ENCODE measurements around the gene C10orf90. TPM values are rescaled to one million over a fixed set of nuclear protein-coding genes. Genes with fewer than 3 reads are reported as not detected.

Gene C10orf90
- polyA plus RNA-seq, 5 donors: 13.0 to 29.3 (median 16.3) TPM

GRCh38 chr10:126431816-126432215 lies 238.7 kb downstream of the C10orf90 start:
- DNase-seq: no peak

DNA sequence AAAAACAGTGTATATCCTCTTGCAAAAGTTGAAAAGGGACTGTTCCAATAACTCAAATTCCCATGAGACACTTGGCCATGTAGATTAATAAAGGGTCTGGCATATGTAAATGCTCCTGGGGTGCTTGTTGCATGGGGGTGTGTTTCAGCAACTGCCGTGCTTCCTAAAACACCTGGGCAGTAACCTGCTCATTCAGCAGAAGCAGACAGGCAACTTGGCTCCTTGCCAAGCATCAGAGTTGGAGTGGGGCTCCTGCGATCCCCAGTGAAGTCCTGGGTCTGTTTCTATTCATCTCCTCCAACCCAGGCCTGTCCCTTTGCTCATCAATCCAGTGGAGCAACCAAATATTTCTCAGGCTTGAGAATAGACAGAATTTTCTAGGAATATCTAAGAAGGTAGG lies 240.0 kb downstream of the C10orf90 start:
- no peak for DNase-seq

GRCh38 chr10:126429275-126429674 lies 241.2 kb downstream of the C10orf90 start:
- DNase-seq: no peak

GRCh38 chr10:126425489-126426065 lies 244.9 kb downstream of the C10orf90 start:
- DNase-seq: no peak

GRCh38 chr10:126425032-126425431 lies 245.5 kb downstream of the C10orf90 start:
- no peak for DNase-seq

- no peak for DNase-seq
These were observed 246.6 kb downstream of the C10orf90 start for GRCh38 chr10:126423732-126424491.

- no peak for DNase-seq
These were observed 247.9 kb downstream of the C10orf90 start for GRCh38 chr10:126422567-126422966.

DNA sequence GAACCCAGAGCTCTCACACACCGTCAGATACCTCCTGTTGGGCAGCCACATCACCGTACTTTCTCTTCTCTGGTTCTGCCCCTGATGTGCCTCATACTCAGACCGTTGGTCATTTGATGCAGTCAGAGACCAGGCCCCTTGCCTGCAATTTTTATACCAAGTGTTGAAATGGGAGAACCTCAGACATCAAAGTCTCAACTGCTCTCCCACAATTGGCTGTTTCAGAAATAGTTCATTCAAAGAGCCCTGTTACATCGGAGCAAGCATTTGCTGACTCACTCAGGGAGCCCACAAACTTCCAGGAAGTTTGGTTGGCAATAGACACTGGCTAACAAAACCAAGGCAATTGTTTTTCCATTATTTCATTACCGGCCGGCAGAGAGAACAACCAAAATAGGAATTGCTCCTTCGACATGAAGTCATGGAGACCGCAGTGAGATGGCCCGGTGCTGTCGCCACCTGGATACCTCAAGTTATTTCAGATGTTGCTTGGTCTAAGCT lies 248.7 kb downstream of the C10orf90 start:
- no peak for DNase-seq

DNA sequence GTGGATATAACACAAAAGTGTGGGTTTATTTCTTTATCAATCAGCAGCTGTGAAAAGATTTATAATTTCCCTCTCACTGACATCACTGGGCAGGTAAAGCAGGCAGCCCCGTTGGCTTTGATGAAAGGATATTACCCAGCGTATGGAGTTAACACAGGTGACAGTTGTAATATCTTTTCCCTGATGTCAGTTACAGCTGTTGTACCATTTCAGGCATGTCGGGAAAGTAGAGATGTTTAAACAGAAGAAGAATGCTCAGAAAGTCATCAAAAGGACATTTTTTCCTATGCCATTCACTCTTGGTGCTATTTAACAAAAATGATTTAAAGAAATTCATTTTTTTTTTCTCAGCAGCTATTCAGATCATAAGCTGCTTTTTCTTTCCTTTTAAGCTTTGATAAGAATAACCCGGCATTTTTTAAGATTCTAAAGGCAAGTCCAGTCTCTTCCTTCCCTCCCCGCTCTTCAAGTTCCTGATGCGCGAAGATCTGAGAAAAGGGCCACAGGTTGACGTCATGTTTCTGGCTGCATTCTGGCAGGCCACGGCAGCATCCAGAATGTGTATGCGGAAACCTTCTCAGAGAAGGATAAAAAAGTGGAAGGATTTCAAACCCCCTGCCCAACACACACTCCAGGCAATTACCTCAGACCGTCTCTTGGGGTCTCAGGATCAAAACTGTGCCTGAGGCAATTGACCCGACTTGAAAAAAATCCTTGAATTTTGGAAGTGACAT lies 249.8 kb downstream of the C10orf90 start:
- DNase-seq: no peak

DNA sequence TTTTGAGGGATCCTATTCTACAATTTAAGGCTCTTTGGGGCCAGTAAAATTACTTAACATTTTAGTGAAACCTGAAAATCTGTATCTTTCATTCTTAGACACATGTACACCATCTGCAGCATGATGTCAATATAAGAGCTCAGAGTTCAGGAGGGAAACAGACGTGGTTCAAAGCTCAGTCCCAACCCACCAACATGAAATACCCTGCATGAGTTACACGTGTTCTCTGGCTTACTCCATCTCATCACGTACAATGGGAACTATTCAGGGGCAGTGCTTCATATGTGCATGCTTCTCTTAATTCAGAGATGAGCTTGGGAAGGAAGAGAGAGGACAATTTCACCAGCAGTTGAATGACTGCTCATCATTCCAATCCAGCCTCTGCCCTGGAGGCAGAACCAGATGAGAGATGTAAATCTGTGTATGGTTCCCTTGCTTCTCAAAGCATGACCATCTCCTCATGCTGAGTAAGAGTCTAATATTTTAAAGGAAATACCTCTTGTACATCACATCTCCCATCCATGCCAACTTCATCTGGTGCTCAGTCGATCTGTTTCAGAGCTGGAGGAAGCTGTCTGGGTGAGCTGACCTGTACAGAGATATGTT lies 253.2 kb downstream of the C10orf90 start:
- DNase-seq: no peak

GRCh38 chr10:126409821-126410220 lies 260.7 kb downstream of the C10orf90 start:
- no peak for DNase-seq

GRCh38 chr10:126408953-126409641 lies 261.4 kb downstream of the C10orf90 start:
- no peak for DNase-seq

DNA sequence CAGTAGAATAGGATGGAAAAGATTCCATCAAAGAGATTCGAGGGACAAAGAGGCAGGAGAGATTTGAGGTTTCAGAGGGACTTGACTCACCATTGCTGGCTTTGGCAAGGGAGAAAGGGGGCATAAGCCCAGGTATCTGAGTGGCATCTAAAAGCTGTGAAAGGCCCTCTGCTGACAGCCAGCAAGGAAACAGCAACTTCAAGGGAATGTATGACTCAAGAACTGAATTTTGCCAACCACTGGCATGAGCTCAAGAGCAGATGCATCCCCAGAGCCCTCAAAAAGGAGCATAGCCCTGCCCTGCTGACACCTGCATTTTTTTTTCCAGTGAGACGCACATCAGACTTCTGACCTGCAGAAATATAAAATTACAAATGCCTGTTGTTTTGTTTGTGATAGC lies 262.7 kb downstream of the C10orf90 start:
- no peak for DNase-seq

GRCh38 chr10:126405239-126405775 lies 265.2 kb downstream of the C10orf90 start:
- no peak for DNase-seq

DNA sequence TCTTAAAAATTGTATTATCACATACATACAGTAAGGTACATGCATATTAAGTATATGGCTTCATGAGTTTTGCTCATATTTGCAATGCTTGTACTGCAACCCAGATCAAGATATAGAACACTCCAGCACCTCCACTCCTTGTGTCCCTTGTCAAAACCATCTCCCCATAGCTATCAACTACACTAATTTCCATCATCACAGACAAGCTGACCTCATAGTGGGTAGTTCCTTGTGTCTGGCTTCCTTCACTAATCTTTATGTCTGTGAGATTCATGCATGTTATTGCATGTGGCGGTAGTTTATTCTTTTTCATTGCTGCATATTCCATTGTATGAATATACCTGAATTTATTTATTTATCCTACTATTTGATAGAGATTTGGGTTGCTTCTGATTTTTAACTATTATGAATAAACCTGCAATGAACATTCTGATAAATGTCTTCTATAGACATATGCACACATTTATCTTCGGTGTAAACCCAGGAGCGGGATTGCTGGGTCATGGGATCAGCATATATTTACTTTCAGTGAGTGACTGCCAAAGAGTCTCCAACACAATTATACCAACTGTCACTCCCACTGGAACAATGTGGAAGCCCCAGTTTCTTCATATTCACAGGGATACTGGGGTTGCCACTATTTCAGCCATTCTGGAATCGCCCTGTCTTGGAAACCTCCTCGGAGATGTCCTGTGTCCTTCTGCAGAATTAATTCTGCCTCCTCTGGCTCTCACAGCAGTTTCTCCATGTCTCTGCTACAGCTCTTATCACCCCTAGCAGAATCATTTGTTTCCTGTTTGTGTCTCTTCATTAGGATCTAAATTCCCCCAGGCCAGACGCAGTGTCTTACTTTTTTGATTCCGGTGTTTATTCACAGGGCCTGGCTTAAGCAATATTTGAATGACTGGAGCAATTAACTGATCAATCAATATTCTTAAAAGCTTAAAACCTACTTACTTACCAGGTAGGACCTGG lies 267.5 kb downstream of the C10orf90 start:
- no peak for DNase-seq

GRCh38 chr10:126400641-126401040 lies 269.9 kb downstream of the C10orf90 start:
- DNase-seq: no peak

- DNase-seq: no peak
These were observed 271.6 kb downstream of the C10orf90 start for GRCh38 chr10:126398924-126399323.

DNA sequence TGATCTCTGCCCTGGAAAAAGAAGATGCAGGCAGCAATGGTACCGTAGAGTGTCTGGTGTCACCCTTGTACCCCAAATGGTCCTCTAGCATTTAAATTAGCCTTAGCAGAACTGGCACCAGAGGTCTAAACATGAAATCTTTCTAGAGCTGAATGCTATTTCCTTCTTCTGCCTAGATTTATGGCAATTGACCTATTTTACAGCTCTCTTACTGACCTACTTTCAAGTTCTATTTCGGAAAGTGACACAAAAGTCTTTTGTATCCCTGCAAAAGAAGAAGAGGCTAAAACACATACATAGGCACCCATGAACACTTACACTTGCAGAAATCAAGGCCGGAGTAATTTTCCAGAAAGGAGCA lies 272.1 kb downstream of the C10orf90 start:
- DNase-seq: no peak

- DNase-seq: no peak
These were observed 272.7 kb downstream of the C10orf90 start for GRCh38 chr10:126397640-126398382.

Data from right lung (tissue), 5 donors.